MM.1S (cell line): ENCODE data around the gene PREX1.

Experiments
- CTCF ChIP-seq: fragments of 300-600 bp; sonication (generic); IDR thresholded peaks from 2 replicates; pipeline ENCODE4 v1.5.1; 2016; ENCODE audit warnings: antibody characterized with exemption, low read length, mixed read lengths
- EZH2 ChIP-seq: fragments of 300-600 bp; sonication (generic); optimal IDR thresholded peaks from 2 replicates; pipeline ENCODE3; 2017; ENCODE audit warnings: low read depth, mild to moderate bottlenecking, antibody characterized with exemption, low read length, mixed read lengths
- EZH2phosphoT487 ChIP-seq: fragments of 300-600 bp; sonication (generic); IDR thresholded peaks from 2 replicates; pipeline ENCODE4 v1.6.1; 2018; ENCODE audit warnings: antibody characterized with exemption, low read length

GRCh38 chr20:48815537-48815936 lies 12.3 kb downstream of the PREX1 start:
- no peak for TF ChIP-seq CTCF
- no peak for TF ChIP-seq EZH2phosphoT487
- no peak for TF ChIP-seq EZH2
